Central memory CD8-positive, alpha-beta T cell (primary cell): Measurements from ENCODE around the gene TKT.
"Not testable (repeated sequence)": the region's sequence is repeated elsewhere in the genome, so short reads cannot be mapped to it uniquely, and the experiment has no call there.

Source experiments
- ATAC-seq: fragments of 150-1000 bp; cut with Tn5 transposase; replicated peaks from 2 replicates; pipeline ENCODE4 v1.10.0; 2022; ENCODE audit warnings: mild to moderate bottlenecking, moderate FRiP score, moderate number of reproducible peaks; ENCODE audit not compliant: poor library complexity, severe bottlenecking; ENCODE audit errors: extremely low read depth
- DNase-seq, 2 donors: peaks; one replicate each; pipeline ENCODE4 v3.0.0; 2021; ENCODE audit warnings: low spot score in 2 of 2
- H3K27ac Mint-ChIP-seq: one replicate; pipeline ENCODE4 v1.8.0; 2022; ENCODE audit warnings: low read depth, mild to moderate bottlenecking, moderate library complexity, mixed read lengths
- H3K27me3 Mint-ChIP-seq: one replicate; pipeline ENCODE4 v1.8.0; 2022; ENCODE audit warnings: mixed read lengths
- H3K36me3 Mint-ChIP-seq: one replicate; pipeline ENCODE4 v1.8.0; 2022; ENCODE audit warnings: mild to moderate bottlenecking, moderate library complexity, mixed read lengths; ENCODE audit not compliant: insufficient read depth
- H3K4me1 Mint-ChIP-seq: one replicate; pipeline ENCODE4 v1.8.0; 2022; ENCODE audit warnings: mixed read lengths
- H3K4me3 Mint-ChIP-seq: one replicate; pipeline ENCODE4 v1.8.0; 2022; ENCODE audit warnings: mild to moderate bottlenecking, moderate library complexity, mixed read lengths
- H3K9me3 Mint-ChIP-seq: one replicate; pipeline ENCODE4 v1.8.0; 2022; ENCODE audit warnings: mixed read lengths

TKT gene

GRCh38 chr3:53255775-53256703, at the start of gene TKT:
Gene TKT, minus strand, starts transcription at chr3:53256022. Its CDS starts 80 bp downstream, at chr3:53255942.
- Mint-ChIP-seq H3K27ac (peak within 1 kb of the TSS; percentile 74), H3K36me3 (peaks cover 6% of the 10 kb centered on the region), H3K4me1 (peaks cover 36% of the 10 kb centered on the region), H3K9me3 (no peaks in the 10 kb centered on the region), H3K4me3 (peak within 1 kb of the TSS; percentile 91), H3K27me3 (no peaks in the 10 kb centered on the region)
- peak; percentile 72 for ATAC-seq
- peak; percentile 50 to 54 for DNase-seq

- no peak for DNase-seq
- H3K27ac Mint-ChIP-seq, result peak overlapping the region; percentile 36
- peaks cover 46% of the 10 kb centered on the region for H3K36me3 Mint-ChIP-seq
Measured at GRCh38 chr3:53303957-53304356, 48.1 kb upstream of the TKT start.

GRCh38 chr3:53303549-53303948, 47.7 kb upstream of the TKT start:
- H3K27ac Mint-ChIP-seq, result peak overlapping the region; percentile 36
- H3K4me1 Mint-ChIP-seq, result no peaks in the 10 kb centered on the region
- ATAC-seq (no peak), DNase-seq (no peak)
- no peaks in the 10 kb centered on the region for H3K9me3 Mint-ChIP-seq
- H3K36me3 Mint-ChIP-seq, result peaks cover 43% of the 10 kb centered on the region
- H3K27me3 Mint-ChIP-seq, result no peaks in the 10 kb centered on the region
- no peak overlapping the region for H3K4me3 Mint-ChIP-seq

More at GRCh38 chr3:53303957-53304356, 48.1 kb upstream of the TKT start:
- no peak for ATAC-seq
- Mint-ChIP-seq H3K27me3 (no peaks in the 10 kb centered on the region), H3K4me3 (no peak overlapping the region), H3K9me3 (no peaks in the 10 kb centered on the region), H3K4me1 (no peaks in the 10 kb centered on the region)

- Mint-ChIP-seq H3K4me1 (no peaks in the 10 kb centered on the region), H3K27ac (no peak overlapping the region), H3K36me3 (peaks cover 39% of the 10 kb centered on the region), H3K4me3 (no peak overlapping the region), H3K27me3 (no peaks in the 10 kb centered on the region), H3K9me3 (no peaks in the 10 kb centered on the region)
- no peak for ATAC-seq
- DNase-seq, result no peak
Measured at GRCh38 chr3:53300826-53301225, 45.0 kb upstream of the TKT start.

- not testable (repeated sequence) for H3K4me1 Mint-ChIP-seq, H3K27me3 Mint-ChIP-seq, H3K4me3 Mint-ChIP-seq, DNase-seq, H3K27ac Mint-ChIP-seq, H3K9me3 Mint-ChIP-seq
- peaks cover 40% of the 10 kb centered on the region for H3K36me3 Mint-ChIP-seq
- ATAC-seq, result peak; percentile 65
Measured at GRCh38 chr3:53299611-53300023, 43.8 kb upstream of the TKT start.

GRCh38 chr3:53295410-53295809, 39.6 kb upstream of the TKT start:
- Mint-ChIP-seq H3K27me3 (no peaks in the 10 kb centered on the region), H3K4me1 (peaks cover 8% of the 10 kb centered on the region), H3K27ac (no peak overlapping the region), H3K36me3 (peaks cover 19% of the 10 kb centered on the region), H3K4me3 (no peak overlapping the region), H3K9me3 (no peaks in the 10 kb centered on the region)
- ATAC-seq, result no peak
- no peak for DNase-seq

- no peak for ATAC-seq
- Mint-ChIP-seq H3K9me3 (no peaks in the 10 kb centered on the region), H3K4me3 (no peak overlapping the region), H3K27me3 (no peaks in the 10 kb centered on the region), H3K27ac (peak overlapping the region; percentile 71), H3K4me1 (peaks cover 8% of the 10 kb centered on the region), H3K36me3 (peaks cover 19% of the 10 kb centered on the region)
- DNase-seq, result no peak
Measured at GRCh38 chr3:53293867-53294266, 38.0 kb upstream of the TKT start.

GRCh38 chr3:53288214-53288613, 32.4 kb upstream of the TKT start:
- no peaks in the 10 kb centered on the region for H3K9me3 Mint-ChIP-seq
- no peaks in the 10 kb centered on the region for H3K4me1 Mint-ChIP-seq
- DNase-seq, result no peak
- no peak overlapping the region for H3K27ac Mint-ChIP-seq
- no peak for ATAC-seq
- no peaks in the 10 kb centered on the region for H3K27me3 Mint-ChIP-seq
- H3K36me3 Mint-ChIP-seq, result peaks cover 34% of the 10 kb centered on the region
- no peak overlapping the region for H3K4me3 Mint-ChIP-seq

GRCh38 chr3:53287131-53287629, 31.4 kb upstream of the TKT start:
- no peak overlapping the region for H3K4me3 Mint-ChIP-seq

GRCh38 chr3:53286727-53287126, 30.9 kb upstream of the TKT start:
- Mint-ChIP-seq H3K27me3 (no peaks in the 10 kb centered on the region), H3K36me3 (peaks cover 34% of the 10 kb centered on the region), H3K4me1 (no peaks in the 10 kb centered on the region), H3K4me3 (no peak overlapping the region), H3K27ac (no peak overlapping the region), H3K9me3 (no peaks in the 10 kb centered on the region)
- no peak for ATAC-seq
- DNase-seq, result no peak

More at GRCh38 chr3:53287131-53287629, 31.4 kb upstream of the TKT start:
- Mint-ChIP-seq H3K9me3 (no peaks in the 10 kb centered on the region), H3K27me3 (no peaks in the 10 kb centered on the region), H3K36me3 (peaks cover 34% of the 10 kb centered on the region), H3K27ac (no peak overlapping the region), H3K4me1 (no peaks in the 10 kb centered on the region)
- no peak for DNase-seq
- no peak for ATAC-seq

GRCh38 chr3:53282581-53282980, 26.8 kb upstream of the TKT start:
- Mint-ChIP-seq H3K27ac (no peak overlapping the region), H3K9me3 (no peaks in the 10 kb centered on the region), H3K4me1 (no peaks in the 10 kb centered on the region), H3K4me3 (no peak overlapping the region), H3K27me3 (no peaks in the 10 kb centered on the region), H3K36me3 (peaks cover 25% of the 10 kb centered on the region)
- DNase-seq (no peak), ATAC-seq (no peak)

GRCh38 chr3:53278667-53279066, 22.8 kb upstream of the TKT start:
- DNase-seq, result no peak
- H3K36me3 Mint-ChIP-seq, result peaks cover 7% of the 10 kb centered on the region
- no peak overlapping the region for H3K4me3 Mint-ChIP-seq

More at GRCh38 chr3:53278667-53279066, 22.8 kb upstream of the TKT start:
- ATAC-seq, result no peak
- H3K27me3 Mint-ChIP-seq, result no peaks in the 10 kb centered on the region
- H3K9me3 Mint-ChIP-seq, result no peaks in the 10 kb centered on the region
- H3K4me1 Mint-ChIP-seq, result no peaks in the 10 kb centered on the region
- H3K27ac Mint-ChIP-seq, result no peak overlapping the region
